H1 (cell line): ENCODE measurements around the gene SERGEF. TPM values are rescaled to one million over a fixed set of nuclear protein-coding genes. Genes with fewer than 3 reads are reported as not detected.

Source experiments
- CREB1 ChIP-seq: IDR thresholded peaks from 2 replicates; pipeline ENCODE4 v1.6.1; 2012; ENCODE audit warnings: inconsistent platforms
- MAX ChIP-seq: IDR thresholded peaks from 2 replicates; pipeline ENCODE4 v1.6.1; 2012; ENCODE audit warnings: inconsistent platforms
- POLR2A ChIP-seq, 2 experiments: IDR thresholded peaks; 1 replicate in 1 of 2; 2 replicates in 1 of 2; pipeline ENCODE4 v1.6.1; 2011; ENCODE audit warnings: low read depth in 2 of 2, low read length in 2 of 2, mild to moderate bottlenecking in 2 of 2; ENCODE audit errors: control extremely low read depth in 1 of 2
- POLR2AphosphoS5 ChIP-seq: IDR thresholded peaks from 2 replicates; pipeline ENCODE4 v1.6.1; 2011; ENCODE audit warnings: low read depth, low read length
- RXRA ChIP-seq: IDR thresholded peaks from 2 replicates; pipeline ENCODE4 v1.6.1; 2011; ENCODE audit warnings: low read depth, mild to moderate bottlenecking, low read length, moderate library complexity; ENCODE audit not compliant: insufficient read depth
- SAP30 ChIP-seq: fragments of 300-600 bp; sonication (generic); IDR thresholded peaks from 2 replicates; pipeline ENCODE4 v1.7.1; 2012; ENCODE audit warnings: low read length, moderate library complexity, mild to moderate bottlenecking, inconsistent platforms; ENCODE audit not compliant: insufficient read depth, insufficient replicate concordance
- TAF1 ChIP-seq: IDR thresholded peaks from 2 replicates; pipeline ENCODE4 v1.6.1; 2011; ENCODE audit warnings: mild to moderate bottlenecking, low read depth, low read length
- polyA plus RNA-seq, 7 experiments: library from polyadenylated mRNA; depleted of rRNA in 3 of 7; stranded (reverse) in 5 of 7; unstranded in 2 of 7; fragments of >200 nt in 5 of 7; fragments of 200-250 nt in 2 of 7; gene quantifications; 1 replicate in 5 of 7; 2 replicates in 1 of 7; 4 replicates in 1 of 7; pipeline versions ENCODE4 v1.2.1 to v1.2.3, GENCODE V29; 2011 to 2013; ENCODE audit warnings: missing spikeins in 2 of 7, mixed read lengths in 2 of 7
- total RNA-seq: library from RNA; stranded (reverse); fragmentation: NEBNext Ultra II Directional; extraction: Animal tissue kit (Norgen Biotek cat#: 25700); gene quantifications from 2 replicates; pipeline ENCODE4 v1.2.1, GENCODE V29; 2021

Gene SERGEF
- total and polyA plus RNA-seq, 2 of the 8 experiments (the other 6 are each of a cell fraction or from before 2014, with no cell fraction given) = 16.6 to 28.8 TPM

GRCh38 chr11:17922416-17922788, 90.4 kb downstream of the SERGEF start (continued):
- TF ChIP-seq RXRA (no peak), POLR2AphosphoS5 (no peak), TAF1 (no peak), MAX (no peak), POLR2A (IDR thresholded peaks at IDR 0.05; ENCODE audit: control extremely low read depth in 1 of 2, low read depth in 2 of 2, low read length in 2 of 2) (no peak), CREB1 (no peak), SAP30 (no peak)
